ENCODE results near the gene TTC39C.

The TTC39C gene

DNA sequence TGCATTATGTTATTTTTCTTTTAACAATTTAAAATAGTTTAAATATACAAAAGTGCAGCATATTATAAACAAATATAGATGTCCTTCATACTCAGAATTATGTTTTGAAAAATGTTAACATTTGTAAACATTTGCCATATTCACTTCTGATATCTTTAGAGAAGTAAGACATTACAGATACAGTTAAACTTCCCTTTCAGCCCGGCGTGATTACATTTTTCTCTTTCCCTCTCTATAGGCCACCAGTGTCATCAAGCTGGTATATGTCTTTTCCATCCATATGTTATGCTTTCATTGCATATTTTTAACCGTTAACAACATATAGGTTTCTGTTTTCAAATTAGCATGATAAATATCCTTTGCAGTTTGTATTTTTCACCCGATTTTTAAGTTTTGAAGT lies 27.1 kb downstream of the TTC39C start:
- CTCF ChIA-PET, result no interaction called here

GRCh38 chr18:24043403-24043802 lies 28.8 kb downstream of the TTC39C start:
- no peak for DNase-seq
- ChIA-PET CTCF (interaction anchor here (1.0 kb wide), 1 partner anchor 16 kb away, joined by 3 read pairs; no protein-coding TSS in a partner anchor), POLR2A (no interaction called here)
- H3K36me3 ChIP-seq (ENCODE audit: control insufficient read depth in 4 of 4, insufficient read depth in 4 of 4, low read length in 3 of 4), result no peaks in the 10 kb centered on the region
- H3K27ac ChIP-seq (ENCODE audit: insufficient read depth in 1 of 2, low read depth in 1 of 2, low read length in 2 of 2, poor library complexity in 1 of 2, severe bottlenecking in 2 of 2), result no peak overlapping the region
- H3K9me3 ChIP-seq (ENCODE audit: control extremely low read depth in 1 of 5, control insufficient read depth in 4 of 5, insufficient read depth in 2 of 5, low read depth in 1 of 5, low read length in 4 of 5), result no peaks in the 10 kb centered on the region
- WGBS (ENCODE audit: insufficient coverage), result 70% methylated on average over 5 of the region's 6 CpGs
- peaks cover 0 to 9% (median 5%) of the 10 kb centered on the region in 4 experiments for H3K4me1 ChIP-seq (ENCODE audit: control extremely low read depth in 1 of 4, control insufficient read depth in 4 of 4, insufficient read depth in 4 of 4, low read length in 3 of 4)
- no peaks in the 10 kb centered on the region for H3K27me3 ChIP-seq (replicated peaks in 2 of 5; ENCODE audit: control insufficient read depth in 4 of 5, insufficient read depth in 5 of 5, low read length in 4 of 5)
- no peak overlapping the region for H3K4me3 ChIP-seq (ENCODE audit: control insufficient read depth in 1 of 7, extremely low read depth in 1 of 7, insufficient read depth in 4 of 7, low read depth in 2 of 7, low read length in 6 of 7)

More for the DNA sequence above, 27.1 kb downstream of the TTC39C start:
- Histone ChIP-seq H3K27me3 (replicated peaks in 2 of 5; ENCODE audit: control insufficient read depth in 4 of 5, insufficient read depth in 5 of 5, low read length in 4 of 5) (no peaks in the 10 kb centered on the region), H3K4me1 (ENCODE audit: control extremely low read depth in 1 of 4, control insufficient read depth in 4 of 4, insufficient read depth in 4 of 4, low read length in 3 of 4) (peaks cover 0 to 9% (median 5%) of the 10 kb centered on the region in 4 experiments), H3K36me3 (ENCODE audit: control insufficient read depth in 4 of 4, insufficient read depth in 4 of 4, low read length in 3 of 4) (no peaks in the 10 kb centered on the region), H3K27ac (ENCODE audit: insufficient read depth in 1 of 2, low read depth in 1 of 2, low read length in 2 of 2, poor library complexity in 1 of 2, severe bottlenecking in 2 of 2) (no peak overlapping the region), H3K9me3 (ENCODE audit: control extremely low read depth in 1 of 5, control insufficient read depth in 4 of 5, insufficient read depth in 2 of 5, low read depth in 1 of 5, low read length in 4 of 5) (no peaks in the 10 kb centered on the region), H3K4me3 (ENCODE audit: control insufficient read depth in 1 of 7, extremely low read depth in 1 of 7, insufficient read depth in 4 of 7, low read depth in 2 of 7, low read length in 6 of 7) (no peak overlapping the region)
- 100% methylated on average over 2 of the region's 4 CpGs for WGBS (ENCODE audit: insufficient coverage)
- POLR2A ChIA-PET, result interaction anchor here (0.5 to 0.6 kb wide), 2 partner anchors 391 to 971 kb away, joined by 3 to 5 read pairs; no protein-coding TSS in a partner anchor
- DNase-seq, result no peak

- Histone ChIP-seq H3K4me3 (ENCODE audit: control insufficient read depth in 1 of 7, extremely low read depth in 1 of 7, insufficient read depth in 4 of 7, low read depth in 2 of 7, low read length in 6 of 7) (no peak overlapping the region), H3K36me3 (ENCODE audit: control insufficient read depth in 4 of 4, insufficient read depth in 4 of 4, low read length in 3 of 4) (no peaks in the 10 kb centered on the region), H3K27me3 (replicated peaks in 2 of 5; ENCODE audit: control insufficient read depth in 4 of 5, insufficient read depth in 5 of 5, low read length in 4 of 5) (no peaks in the 10 kb centered on the region), H3K9me3 (ENCODE audit: control extremely low read depth in 1 of 5, control insufficient read depth in 4 of 5, insufficient read depth in 2 of 5, low read depth in 1 of 5, low read length in 4 of 5) (no peaks in the 10 kb centered on the region), H3K4me1 (ENCODE audit: control extremely low read depth in 1 of 4, control insufficient read depth in 4 of 4, insufficient read depth in 4 of 4, low read length in 3 of 4) (peaks cover 0 to 4% (median under 1%) of the 10 kb centered on the region in 4 experiments), H3K27ac (ENCODE audit: insufficient read depth in 1 of 2, low read depth in 1 of 2, low read length in 2 of 2, poor library complexity in 1 of 2, severe bottlenecking in 2 of 2) (no peak overlapping the region)
- ChIA-PET POLR2A (no interaction called here), CTCF (no interaction called here)
- no peak for DNase-seq
- no CpG with 5 or more reads among the region's 1 CpG for WGBS (ENCODE audit: insufficient coverage)
Measured at GRCh38 chr18:24048261-24048660, 33.7 kb downstream of the TTC39C start.

- no peak overlapping the region for H3K27ac ChIP-seq (ENCODE audit: insufficient read depth in 1 of 2, low read depth in 1 of 2, low read length in 2 of 2, poor library complexity in 1 of 2, severe bottlenecking in 2 of 2)
- CTCF ChIA-PET, result no interaction called here
- H3K36me3 ChIP-seq (ENCODE audit: control insufficient read depth in 4 of 4, insufficient read depth in 4 of 4, low read length in 3 of 4), result no peaks in the 10 kb centered on the region
- no peaks in the 10 kb centered on the region for H3K4me1 ChIP-seq (ENCODE audit: control extremely low read depth in 1 of 4, control insufficient read depth in 4 of 4, insufficient read depth in 4 of 4, low read length in 3 of 4)
- no peak overlapping the region for H3K4me3 ChIP-seq (ENCODE audit: control insufficient read depth in 1 of 7, extremely low read depth in 1 of 7, insufficient read depth in 4 of 7, low read depth in 2 of 7, low read length in 6 of 7)
- no peak for DNase-seq
- POLR2A ChIA-PET, result no interaction called here
- no peaks in the 10 kb centered on the region for H3K9me3 ChIP-seq (ENCODE audit: control extremely low read depth in 1 of 5, control insufficient read depth in 4 of 5, insufficient read depth in 2 of 5, low read depth in 1 of 5, low read length in 4 of 5)
- WGBS (ENCODE audit: insufficient coverage), result no CpG with 5 or more reads among the region's 3 CpGs
- no peaks in the 10 kb centered on the region for H3K27me3 ChIP-seq (replicated peaks in 2 of 5; ENCODE audit: control insufficient read depth in 4 of 5, insufficient read depth in 5 of 5, low read length in 4 of 5)
Measured at GRCh38 chr18:24049142-24049541, 34.6 kb downstream of the TTC39C start.

GRCh38 chr18:24051031-24051947 lies 36.7 kb downstream of the TTC39C start:
- WGBS (ENCODE audit: insufficient coverage), result 96% methylated on average over 8 of the region's 13 CpGs
- H3K4me1 ChIP-seq (ENCODE audit: control extremely low read depth in 1 of 4, control insufficient read depth in 4 of 4, insufficient read depth in 4 of 4, low read length in 3 of 4), result no peaks in the 10 kb centered on the region
- H3K27me3 ChIP-seq (replicated peaks in 2 of 5; ENCODE audit: control insufficient read depth in 4 of 5, insufficient read depth in 5 of 5, low read length in 4 of 5), result no peaks in the 10 kb centered on the region
- H3K27ac ChIP-seq (ENCODE audit: insufficient read depth in 1 of 2, low read depth in 1 of 2, low read length in 2 of 2, poor library complexity in 1 of 2, severe bottlenecking in 2 of 2), result no peak overlapping the region
- H3K4me3 ChIP-seq (ENCODE audit: control insufficient read depth in 1 of 7, extremely low read depth in 1 of 7, insufficient read depth in 4 of 7, low read depth in 2 of 7, low read length in 6 of 7), result no peak overlapping the region
- CTCF ChIA-PET, result no interaction called here
- DNase-seq, result no peak
- POLR2A ChIA-PET, result no interaction called here
- H3K36me3 ChIP-seq (ENCODE audit: control insufficient read depth in 4 of 4, insufficient read depth in 4 of 4, low read length in 3 of 4), result no peaks in the 10 kb centered on the region
- no peaks in the 10 kb centered on the region for H3K9me3 ChIP-seq (ENCODE audit: control extremely low read depth in 1 of 5, control insufficient read depth in 4 of 5, insufficient read depth in 2 of 5, low read depth in 1 of 5, low read length in 4 of 5)

- ChIA-PET POLR2A (no interaction called here), CTCF (no interaction called here)
- H3K36me3 ChIP-seq (ENCODE audit: control insufficient read depth in 4 of 4, insufficient read depth in 4 of 4, low read length in 3 of 4), result no peaks in the 10 kb centered on the region
- H3K4me3 ChIP-seq (ENCODE audit: control insufficient read depth in 1 of 7, extremely low read depth in 1 of 7, insufficient read depth in 4 of 7, low read depth in 2 of 7, low read length in 6 of 7), result no peak overlapping the region
- WGBS (ENCODE audit: insufficient coverage), result 100% methylated on average over 3 of the region's 7 CpGs
- no peaks in the 10 kb centered on the region for H3K27me3 ChIP-seq (replicated peaks in 2 of 5; ENCODE audit: control insufficient read depth in 4 of 5, insufficient read depth in 5 of 5, low read length in 4 of 5)
- no peaks in the 10 kb centered on the region for H3K9me3 ChIP-seq (ENCODE audit: control extremely low read depth in 1 of 5, control insufficient read depth in 4 of 5, insufficient read depth in 2 of 5, low read depth in 1 of 5, low read length in 4 of 5)
- H3K4me1 ChIP-seq (ENCODE audit: control extremely low read depth in 1 of 4, control insufficient read depth in 4 of 4, insufficient read depth in 4 of 4, low read length in 3 of 4), result no peaks in the 10 kb centered on the region
- DNase-seq, result no peak
- H3K27ac ChIP-seq (ENCODE audit: insufficient read depth in 1 of 2, low read depth in 1 of 2, low read length in 2 of 2, poor library complexity in 1 of 2, severe bottlenecking in 2 of 2), result no peak overlapping the region
Measured at GRCh38 chr18:24052053-24052452, 37.5 kb downstream of the TTC39C start.

GRCh38 chr18:24053211-24053610 lies 38.7 kb downstream of the TTC39C start:
- H3K9me3 ChIP-seq (ENCODE audit: control extremely low read depth in 1 of 5, control insufficient read depth in 4 of 5, insufficient read depth in 2 of 5, low read depth in 1 of 5, low read length in 4 of 5), result no peaks in the 10 kb centered on the region
- no peaks in the 10 kb centered on the region for H3K4me1 ChIP-seq (ENCODE audit: control extremely low read depth in 1 of 4, control insufficient read depth in 4 of 4, insufficient read depth in 4 of 4, low read length in 3 of 4)
- CTCF ChIA-PET, result no interaction called here
- no CpG with 5 or more reads among the region's 4 CpGs for WGBS (ENCODE audit: insufficient coverage)
- POLR2A ChIA-PET, result no interaction called here
- DNase-seq, result no peak
- H3K27ac ChIP-seq (ENCODE audit: insufficient read depth in 1 of 2, low read depth in 1 of 2, low read length in 2 of 2, poor library complexity in 1 of 2, severe bottlenecking in 2 of 2), result no peak overlapping the region
- no peak overlapping the region for H3K4me3 ChIP-seq (ENCODE audit: control insufficient read depth in 1 of 7, extremely low read depth in 1 of 7, insufficient read depth in 4 of 7, low read depth in 2 of 7, low read length in 6 of 7)
- H3K27me3 ChIP-seq (replicated peaks in 2 of 5; ENCODE audit: control insufficient read depth in 4 of 5, insufficient read depth in 5 of 5, low read length in 4 of 5), result no peaks in the 10 kb centered on the region
- H3K36me3 ChIP-seq (ENCODE audit: control insufficient read depth in 4 of 4, insufficient read depth in 4 of 4, low read length in 3 of 4), result no peaks in the 10 kb centered on the region

All from common myeloid progenitor, CD34-positive (primary cell).